ENCODE measurements around the gene JUND. TPM values are rescaled to one million over a fixed set of nuclear protein-coding genes. Genes with fewer than 3 reads are reported as not detected.

The JUND gene
- total RNA-seq, 2 experiments from 2014 or later = 366 to 394 TPM

- H3K4me3 Mint-ChIP-seq = peak overlapping the region; percentile 94
- peak; percentile 70 for DNase-seq
- H3K9me3 Mint-ChIP-seq = no peaks in the 10 kb centered on the region
- ATAC-seq (ENCODE audit: low read depth) = peak; percentile 57
- H3K36me3 Mint-ChIP-seq = peaks cover 37% of the 10 kb centered on the region
- POLR2A ChIA-PET = interaction anchor here (0.9 to 17.4 kb wide), 7 partner anchors 8 to 273 kb away, joined by 3 to 1033 read pairs (median 43); partner anchors contain the start of genes IQCN and JUND
- H3K27ac Mint-ChIP-seq = peak overlapping the region; percentile 93
- peaks cover 51% of the 10 kb centered on the region for H3K4me1 Mint-ChIP-seq
- no peaks in the 10 kb centered on the region for H3K27me3 Mint-ChIP-seq
Observed at GRCh38 chr19:18317961-18318800, 36.8 kb upstream of the JUND start.

DNA sequence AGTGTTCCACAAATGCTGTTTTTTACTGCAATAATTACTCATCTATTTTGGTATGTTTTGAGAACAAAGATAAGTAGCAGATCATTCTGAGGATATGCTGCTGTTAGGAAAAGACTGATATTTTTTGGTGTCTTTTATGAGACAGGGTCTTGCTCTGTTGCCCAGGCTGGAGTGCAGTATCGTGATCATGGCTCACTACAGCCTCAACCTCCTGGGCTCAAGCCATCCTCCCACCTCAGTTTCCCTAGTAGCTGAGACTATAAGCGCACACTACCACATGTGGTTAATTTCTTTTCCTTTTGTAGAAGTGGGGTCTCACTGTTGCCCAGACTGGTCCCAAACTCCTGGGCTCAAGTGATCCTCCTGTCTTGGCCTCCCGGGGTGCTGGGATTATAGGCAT is 32.0 kb upstream of the JUND start:
- POLR2A ChIA-PET = interaction anchor here (1.1 to 17.4 kb wide), 5 partner anchors 8 to 36 kb away, joined by 4 to 1033 read pairs (median 5); partner anchors contain the start of genes IQCN, JUND and LSM4
- Mint-ChIP-seq H3K27me3 (no peaks in the 10 kb centered on the region), H3K36me3 (peaks cover 25% of the 10 kb centered on the region), H3K4me1 (peaks cover 25% of the 10 kb centered on the region), H3K9me3 (no peaks in the 10 kb centered on the region), H3K27ac (peak overlapping the region; percentile 54), H3K4me3 (no peak overlapping the region)
- no peak for ATAC-seq (ENCODE audit: low read depth)
- no peak for DNase-seq

- Mint-ChIP-seq H3K36me3 (peaks cover 28% of the 10 kb centered on the region), H3K27ac (no peak overlapping the region), H3K27me3 (no peaks in the 10 kb centered on the region), H3K4me3 (no peak overlapping the region), H3K4me1 (peaks cover 21% of the 10 kb centered on the region), H3K9me3 (no peaks in the 10 kb centered on the region)
- POLR2A ChIA-PET = interaction anchor here (1.6 to 17.4 kb wide), 4 partner anchors 9 to 34 kb away, joined by 3 to 1033 read pairs (median 36); partner anchors contain the start of genes IQCN, JUND and LSM4
- DNase-seq (no peak), ATAC-seq (ENCODE audit: low read depth) (no peak)
Observed at GRCh38 chr19:18312092-18312534, 30.7 kb upstream of the JUND start.

DNA sequence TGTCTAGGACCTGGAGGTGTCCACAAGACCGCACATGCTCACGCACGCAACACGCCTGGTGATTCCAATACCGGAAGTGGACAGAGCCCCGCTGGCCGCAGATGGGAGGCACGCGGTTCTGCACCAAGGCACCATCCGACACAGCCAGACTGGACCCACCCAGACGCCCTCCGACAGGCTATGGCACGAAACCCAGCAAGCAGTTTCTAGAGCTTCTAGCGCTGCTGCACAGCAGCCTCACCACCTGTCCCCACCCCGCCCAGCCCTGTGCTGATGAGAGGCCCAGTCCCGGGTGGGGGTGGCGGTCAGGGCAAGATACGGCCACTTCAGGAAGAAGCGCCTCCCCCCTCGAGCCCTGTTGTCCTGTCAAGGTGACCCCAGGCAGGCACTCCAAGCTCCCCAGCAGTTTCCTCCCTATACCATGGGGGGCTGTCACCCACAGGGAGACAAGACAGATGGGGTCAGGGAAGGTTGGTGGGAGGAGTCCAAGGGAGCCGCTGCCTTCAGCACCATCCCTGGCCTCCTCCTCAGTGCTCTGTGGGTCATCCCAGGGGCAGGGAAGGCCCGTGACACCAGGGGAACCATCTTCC is 30.2 kb upstream of the JUND start:
- peaks cover 26% of the 10 kb centered on the region for H3K4me1 Mint-ChIP-seq
- peaks cover 31% of the 10 kb centered on the region for H3K36me3 Mint-ChIP-seq

DNA sequence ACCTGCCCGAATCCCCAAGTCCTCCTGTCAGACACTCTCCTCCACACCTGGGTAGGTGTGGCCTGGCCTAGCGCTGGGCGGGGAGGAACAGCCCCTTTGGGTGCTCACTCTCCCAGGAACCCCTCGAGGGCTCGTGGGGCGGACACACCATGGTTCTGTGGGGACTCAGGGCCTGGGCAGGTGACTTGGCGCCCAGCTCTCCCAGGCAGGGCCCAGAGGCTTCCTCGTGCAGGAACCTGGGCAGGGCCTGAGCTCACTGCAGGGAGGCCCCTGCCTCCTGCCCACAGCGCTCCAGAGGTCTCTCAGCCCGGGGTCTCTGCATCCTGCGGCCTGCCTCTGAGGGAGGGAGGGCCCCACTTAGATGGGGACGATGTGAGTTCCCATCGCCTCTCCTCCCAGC is 29.5 kb upstream of the JUND start:
- peaks cover 26% of the 10 kb centered on the region for H3K4me1 Mint-ChIP-seq
- no peak for ATAC-seq (ENCODE audit: low read depth)

More for the DNA sequence above, 30.2 kb upstream of the JUND start:
- DNase-seq (peak; percentile 34), ATAC-seq (ENCODE audit: low read depth) (no peak)
- Mint-ChIP-seq H3K9me3 (no peaks in the 10 kb centered on the region), H3K27ac (no peak overlapping the region), H3K27me3 (no peaks in the 10 kb centered on the region), H3K4me3 (no peak overlapping the region)
- POLR2A ChIA-PET = interaction anchor here (1.6 to 17.4 kb wide), 3 partner anchors 9 to 34 kb away, joined by 3 to 1033 read pairs (median 67); partner anchors contain the start of genes IQCN, JUND and LSM4

DNA sequence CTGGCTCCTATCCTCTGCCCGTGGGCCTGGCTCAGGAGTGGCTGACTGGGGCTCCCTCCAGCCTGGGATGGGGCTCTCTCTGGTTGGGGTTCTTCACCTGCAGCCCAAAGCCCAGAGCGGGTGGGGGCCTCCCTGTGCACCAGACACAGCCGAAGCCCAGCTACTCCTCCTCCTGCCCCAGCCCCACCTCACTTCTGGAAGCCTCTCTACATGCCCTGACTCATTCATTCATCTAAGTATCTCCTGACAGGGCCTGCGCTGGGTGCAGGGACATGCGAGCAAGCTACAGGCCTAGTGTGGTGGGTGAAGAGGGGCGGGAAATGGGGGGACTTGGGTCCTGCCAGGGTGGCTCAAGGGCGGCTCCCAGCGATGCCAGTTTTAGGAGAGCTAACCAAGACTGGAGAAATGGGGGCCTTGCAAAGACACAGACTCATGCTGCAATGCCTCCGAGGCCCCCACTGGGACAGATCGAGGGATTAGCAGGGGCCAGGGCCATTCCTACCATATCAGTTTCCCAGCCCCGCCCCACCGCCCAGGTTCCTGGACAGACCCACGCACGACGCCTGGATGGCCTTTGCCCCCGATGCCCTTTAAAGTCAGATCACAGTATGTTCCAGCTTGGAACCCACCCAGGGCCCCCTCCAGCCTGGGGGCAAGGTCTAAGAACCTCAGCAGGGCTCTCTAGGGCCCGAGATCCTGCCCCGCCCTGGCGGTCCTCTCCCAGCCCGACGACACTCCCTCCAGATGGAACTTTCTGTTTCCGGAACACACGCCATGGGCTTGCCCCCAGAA is 28.9 kb upstream of the JUND start:
- Mint-ChIP-seq H3K9me3 (no peaks in the 10 kb centered on the region), H3K27me3 (no peaks in the 10 kb centered on the region), H3K36me3 (peaks cover 36% of the 10 kb centered on the region), H3K4me3 (no peak overlapping the region), H3K4me1 (peaks cover 26% of the 10 kb centered on the region), H3K27ac (peak overlapping the region; percentile 12)
- ATAC-seq (ENCODE audit: low read depth) (no peak), DNase-seq (peak; percentile 40)
- POLR2A ChIA-PET = interaction anchor here (0.5 to 17.4 kb wide), 5 partner anchors 8 to 33 kb away, joined by 5 to 1033 read pairs (median 5); partner anchors contain the start of genes IQCN, JUND and LSM4

More for the DNA sequence above, 29.5 kb upstream of the JUND start:
- H3K9me3 Mint-ChIP-seq = no peaks in the 10 kb centered on the region
- no peak for DNase-seq
- peaks cover 33% of the 10 kb centered on the region for H3K36me3 Mint-ChIP-seq
- peak overlapping the region; percentile 12 for H3K27ac Mint-ChIP-seq
- no peaks in the 10 kb centered on the region for H3K27me3 Mint-ChIP-seq
- H3K4me3 Mint-ChIP-seq = no peak overlapping the region
- POLR2A ChIA-PET = interaction anchor here (1.1 to 17.4 kb wide), 4 partner anchors 7 to 33 kb away, joined by 5 to 1033 read pairs (median 36); partner anchors contain the start of genes IQCN, JUND and LSM4

GRCh38 chr19:18309525-18310064 is 28.2 kb upstream of the JUND start:
- POLR2A ChIA-PET = interaction anchor here (1.2 to 17.4 kb wide), 5 partner anchors 8 to 32 kb away, joined by 5 to 1033 read pairs (median 67); partner anchors contain the start of genes IQCN, JUND and LSM4
- H3K4me3 Mint-ChIP-seq = no peak overlapping the region
- H3K36me3 Mint-ChIP-seq = peaks cover 41% of the 10 kb centered on the region
- H3K27me3 Mint-ChIP-seq = no peaks in the 10 kb centered on the region
- H3K27ac Mint-ChIP-seq = no peak overlapping the region
- DNase-seq (peak; percentile 35), ATAC-seq (ENCODE audit: low read depth) (no peak)
- peaks cover 29% of the 10 kb centered on the region for H3K4me1 Mint-ChIP-seq
- H3K9me3 Mint-ChIP-seq = no peaks in the 10 kb centered on the region

DNA sequence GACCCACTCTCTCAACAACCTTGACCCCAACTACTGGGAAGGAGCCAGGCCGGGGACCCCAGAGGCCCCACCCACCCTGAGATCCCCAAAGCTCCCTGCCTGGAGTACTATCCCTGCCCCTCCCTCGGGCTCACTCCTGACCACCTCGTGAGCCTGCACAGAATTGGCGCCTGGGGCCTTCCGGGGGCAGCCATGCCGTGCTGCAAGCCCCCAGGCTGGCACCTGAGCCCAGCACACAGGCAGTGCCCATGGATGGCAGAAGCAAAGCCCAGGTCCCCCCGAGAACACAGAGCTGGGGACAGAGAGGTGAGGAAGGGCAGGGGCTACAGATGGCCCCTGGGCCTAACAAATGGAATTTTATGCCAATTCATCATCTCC is 27.5 kb upstream of the JUND start:
- H3K4me3 Mint-ChIP-seq = no peak overlapping the region
- DNase-seq (peak; percentile 33), ATAC-seq (ENCODE audit: low read depth) (no peak)
- peaks cover 27% of the 10 kb centered on the region for H3K4me1 Mint-ChIP-seq
- no peaks in the 10 kb centered on the region for H3K9me3 Mint-ChIP-seq
- H3K27ac Mint-ChIP-seq = peak overlapping the region; percentile 51
- POLR2A ChIA-PET = interaction anchor here (3.4 to 17.4 kb wide), 4 partner anchors 8 to 31 kb away, joined by 43 to 1033 read pairs (median 206); partner anchors contain the start of genes IQCN, JUND and LSM4
- H3K36me3 Mint-ChIP-seq = peaks cover 43% of the 10 kb centered on the region
- no peaks in the 10 kb centered on the region for H3K27me3 Mint-ChIP-seq

DNA sequence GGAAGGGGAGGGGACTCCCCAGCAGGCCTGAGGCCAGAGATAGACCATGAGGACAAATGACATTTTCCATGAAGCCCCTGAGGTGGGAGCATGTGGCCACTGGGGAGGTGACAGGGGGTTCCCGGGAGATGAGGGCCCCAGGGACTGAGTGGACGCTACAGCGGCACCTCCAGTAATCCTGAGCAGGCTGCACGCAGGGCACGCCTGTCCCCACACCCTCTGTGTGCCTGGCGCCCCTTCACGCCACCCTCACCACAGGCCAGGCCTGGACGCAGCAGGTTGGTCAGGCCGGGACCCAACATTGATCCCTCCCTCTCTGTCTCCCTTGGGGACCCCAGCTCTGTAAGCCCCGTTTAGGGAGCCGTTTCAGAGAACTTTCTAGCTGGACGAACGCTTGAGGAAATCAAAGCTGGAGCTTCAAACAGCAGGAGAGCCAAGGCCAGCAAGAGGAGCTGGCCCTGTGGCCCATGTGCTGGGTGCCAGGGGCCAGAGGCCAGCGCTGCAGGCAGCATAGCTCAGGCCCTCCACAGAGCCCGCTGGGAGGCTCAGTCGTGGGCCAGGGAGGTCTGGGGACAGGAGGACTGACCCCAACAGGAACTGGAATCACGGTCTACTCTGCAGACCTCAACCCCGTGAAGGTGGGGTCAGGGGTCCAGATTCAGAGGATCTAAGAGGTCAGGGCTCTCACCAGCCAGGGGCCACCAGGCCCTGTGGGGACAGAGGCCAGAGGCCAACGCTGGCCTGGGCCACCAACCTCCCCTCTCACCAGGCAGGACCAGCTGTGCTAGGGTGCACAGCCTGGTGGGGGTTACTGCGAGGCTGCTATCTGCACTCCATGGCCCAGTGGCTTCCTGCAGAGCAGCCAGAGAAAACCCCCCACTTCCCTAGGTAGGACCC is 26.9 kb upstream of the JUND start:
- POLR2A ChIA-PET = interaction anchor here (3.4 to 17.4 kb wide), 4 partner anchors 9 to 30 kb away, joined by 43 to 1033 read pairs (median 206); partner anchors contain the start of genes IQCN, JUND and LSM4
- peaks cover 29% of the 10 kb centered on the region for H3K4me1 Mint-ChIP-seq
- H3K27ac Mint-ChIP-seq = peak overlapping the region; percentile 48
- no peak overlapping the region for H3K4me3 Mint-ChIP-seq
- DNase-seq = peak; percentile 39
- peaks cover 44% of the 10 kb centered on the region for H3K36me3 Mint-ChIP-seq
- ATAC-seq (ENCODE audit: low read depth) = no peak
- H3K27me3 Mint-ChIP-seq = no peaks in the 10 kb centered on the region
- no peaks in the 10 kb centered on the region for H3K9me3 Mint-ChIP-seq

GRCh38 chr19:18307271-18307681 is 25.9 kb upstream of the JUND start:
- POLR2A ChIA-PET = interaction anchor here (0.8 to 17.4 kb wide), 7 partner anchors 10 to 113 kb away, joined by 3 to 1033 read pairs (median 43); partner anchors contain the start of genes IQCN, JUND and LSM4
- peaks cover 38% of the 10 kb centered on the region for H3K36me3 Mint-ChIP-seq
- no peaks in the 10 kb centered on the region for H3K27me3 Mint-ChIP-seq
- H3K4me1 Mint-ChIP-seq = peaks cover 30% of the 10 kb centered on the region
- ATAC-seq (ENCODE audit: low read depth) = no peak
- H3K27ac Mint-ChIP-seq = peak overlapping the region; percentile 93
- no peaks in the 10 kb centered on the region for H3K9me3 Mint-ChIP-seq
- H3K4me3 Mint-ChIP-seq = peak overlapping the region; percentile 90
- DNase-seq = peak; percentile 61

GRCh38 chr19:18306888-18307260 is 25.5 kb upstream of the JUND start:
- POLR2A ChIA-PET = interaction anchor here (0.8 to 17.4 kb wide), 7 partner anchors 10 to 113 kb away, joined by 3 to 1033 read pairs (median 43); partner anchors contain the start of genes IQCN, JUND and LSM4
- Mint-ChIP-seq H3K9me3 (no peaks in the 10 kb centered on the region), H3K4me1 (peaks cover 31% of the 10 kb centered on the region), H3K27me3 (no peaks in the 10 kb centered on the region), H3K4me3 (peak overlapping the region; percentile 90), H3K36me3 (peaks cover 38% of the 10 kb centered on the region), H3K27ac (peak overlapping the region; percentile 93)
- DNase-seq = no peak
- ATAC-seq (ENCODE audit: low read depth) = no peak

Data from activated naive CD8-positive, alpha-beta T cell treated with anti-CD3 and anti-CD28 coated beads, Interleukin-2, amount 10 ng/mL, durations not matched to agents 7 days and 5 days (primary cell).